Measurements from ENCODE around the gene SARNP. TPM values are rescaled to one million over a fixed set of nuclear protein-coding genes. Genes with fewer than 3 reads are reported as not detected.

Gene SARNP
- total and polyA plus RNA-seq, 4 donors = 19.1 to 34.2 (median 25.6) TPM

DNA sequence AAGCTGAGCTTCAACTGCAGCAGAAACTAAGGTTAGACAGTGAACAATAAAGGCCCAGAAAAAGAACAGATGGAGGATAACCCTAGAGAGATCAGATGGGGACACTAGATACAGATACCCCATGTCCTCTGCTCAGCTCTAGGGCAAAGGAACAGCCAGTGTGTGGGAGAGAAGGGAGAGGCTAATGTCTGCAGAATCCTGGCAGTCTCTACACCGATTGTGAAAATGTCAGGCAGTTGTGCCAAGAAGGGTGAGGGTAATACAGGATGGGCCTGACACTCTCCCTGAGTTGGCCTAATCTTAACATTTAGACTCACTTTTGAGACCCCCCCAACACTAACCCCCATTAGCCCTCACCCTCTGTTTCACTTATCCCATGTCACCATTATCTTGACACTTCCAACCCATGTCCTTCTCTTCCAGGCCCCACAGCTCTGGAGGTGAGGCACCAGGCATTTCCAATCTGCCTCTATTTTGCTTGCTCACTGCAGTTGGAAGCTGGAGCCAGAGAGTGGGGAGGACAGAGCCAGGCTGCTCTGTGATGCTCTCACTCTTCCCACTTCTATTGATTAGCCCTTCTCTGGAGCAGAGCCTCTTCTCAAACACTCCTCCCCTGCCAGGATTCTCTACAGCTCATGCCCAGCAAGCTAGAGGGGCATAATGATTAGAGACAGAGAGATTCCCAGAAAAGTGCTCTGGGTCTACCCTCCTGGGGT, 104.7 kb downstream of the SARNP start (continued):
- TF ChIP-seq ZBTB33 (IDR thresholded peaks at IDR 0.05) = no peak
- no peak for TF ChIP-seq YY1 (IDR thresholded peaks at IDR 0.05)
- no peak for TF ChIP-seq NR2F2 (IDR thresholded peaks at IDR 0.05)

DNA sequence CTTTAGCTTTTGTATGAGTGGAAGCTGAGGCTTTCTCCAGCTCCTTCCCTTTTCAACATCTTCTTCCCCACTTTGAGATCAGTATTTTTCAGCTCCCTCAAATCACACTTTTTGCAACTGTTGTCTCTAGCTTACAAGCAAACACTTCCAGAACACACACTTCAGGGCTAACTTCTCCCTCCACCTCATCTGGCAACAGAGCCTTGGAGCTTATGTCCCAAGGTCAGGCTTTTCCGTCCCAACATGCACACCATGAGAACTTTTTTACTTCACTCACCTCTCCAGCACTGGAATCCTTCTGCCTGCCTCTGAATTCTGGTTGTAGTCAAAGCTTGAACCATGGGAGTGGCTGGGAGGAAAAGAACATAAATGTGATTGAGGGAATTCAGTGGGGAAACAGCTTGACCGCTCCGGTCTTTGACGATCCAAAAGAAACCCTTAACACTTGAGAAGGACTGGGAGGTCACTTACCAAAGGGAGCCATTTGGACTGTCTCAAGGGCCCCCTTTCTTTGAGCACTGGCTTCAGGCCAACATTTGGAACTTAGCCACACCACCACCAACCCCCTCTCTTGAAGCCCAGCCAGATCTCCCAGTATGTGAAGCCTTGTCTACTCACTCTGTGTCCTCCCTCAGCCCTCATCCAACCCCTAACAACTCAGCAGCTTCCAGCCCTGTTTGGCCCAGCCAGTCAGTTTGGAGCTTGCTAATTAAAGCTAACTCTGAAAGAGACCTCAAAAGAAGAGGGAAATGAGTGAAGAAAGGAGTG, 105.6 kb downstream of the SARNP start:
- WGBS = 64% methylated on average over 4 of the region's 4 CpGs
- H3K4me1 ChIP-seq (ENCODE audit: control insufficient read depth in 4 of 4, insufficient read depth in 4 of 4, low read length in 3 of 4) = peaks cover 16 to 33% (median 23%) of the 10 kb centered on the region in 4 donors
- TF ChIP-seq EGR1 (IDR thresholded peaks at IDR 0.05; ENCODE audit: low read depth in 2 of 2) (no peak), GABPA (IDR thresholded peaks at IDR 0.05 in 1 of 2, conservative IDR thresholded peaks at IDR 0.05 in 1 of 2) (no peak), NR2F2 (IDR thresholded peaks at IDR 0.05) (no peak), ATF3 (IDR thresholded peaks at IDR 0.05) (no peak), RAD21 (IDR thresholded peaks at IDR 0.05) (no peak), YY1 (IDR thresholded peaks at IDR 0.05) (no peak), FOXA2 (IDR thresholded peaks at IDR 0.05) (no peak), FOXA1 (IDR thresholded peaks at IDR 0.05) (no peak), JUND (IDR thresholded peaks at IDR 0.05) (no peak), ZBTB33 (IDR thresholded peaks at IDR 0.05) (no peak), SP1 (IDR thresholded peaks at IDR 0.05) (no peak), HNF4A (conservative IDR thresholded peaks at IDR 0.05) (no peak), CTCF (IDR thresholded peaks at IDR 0.05; ENCODE audit: low read depth, low read length, missing input control) (no peak), TAF1 (conservative IDR thresholded peaks at IDR 0.05) (no peak)
- H3K4me3 ChIP-seq (ENCODE audit: low read depth in 1 of 3, low read length in 3 of 3) = no peak overlapping the region
- no peaks in the 10 kb centered on the region for H3K36me3 ChIP-seq (ENCODE audit: control insufficient read depth in 4 of 4, insufficient read depth in 3 of 4, low read depth in 1 of 4, low read length in 3 of 4)
- no peaks in the 10 kb centered on the region for H3K27me3 ChIP-seq (ENCODE audit: control insufficient read depth in 4 of 4, insufficient read depth in 4 of 4, low read length in 3 of 4)
- H3K27ac ChIP-seq (ENCODE audit: low read depth in 1 of 2, low read length in 2 of 2) = no peak overlapping the region
- H3K9me3 ChIP-seq (ENCODE audit: control insufficient read depth in 4 of 4, low read length in 3 of 4) = no peaks in the 10 kb centered on the region
- H3K9ac ChIP-seq (ENCODE audit: low read depth in 1 of 2, low read length in 2 of 2) = no peak overlapping the region
- no peak for DNase-seq (ENCODE audit: low spot score)
